Stimulated activated CD8-positive, alpha-beta memory T cell treated with anti-CD3 and anti-CD28 coated beads, Interleukin-7, amount 100 ng/mL, for 1 hour (primary cell): ENCODE results near the gene CLDN6.

Source experiments
- DNase-seq, 2 donors: peaks; one replicate each; pipeline ENCODE4 v3.0.0-alpha.2; 2020; ENCODE audit warnings: low read depth in 2 of 2

The CLDN6 gene

DNA sequence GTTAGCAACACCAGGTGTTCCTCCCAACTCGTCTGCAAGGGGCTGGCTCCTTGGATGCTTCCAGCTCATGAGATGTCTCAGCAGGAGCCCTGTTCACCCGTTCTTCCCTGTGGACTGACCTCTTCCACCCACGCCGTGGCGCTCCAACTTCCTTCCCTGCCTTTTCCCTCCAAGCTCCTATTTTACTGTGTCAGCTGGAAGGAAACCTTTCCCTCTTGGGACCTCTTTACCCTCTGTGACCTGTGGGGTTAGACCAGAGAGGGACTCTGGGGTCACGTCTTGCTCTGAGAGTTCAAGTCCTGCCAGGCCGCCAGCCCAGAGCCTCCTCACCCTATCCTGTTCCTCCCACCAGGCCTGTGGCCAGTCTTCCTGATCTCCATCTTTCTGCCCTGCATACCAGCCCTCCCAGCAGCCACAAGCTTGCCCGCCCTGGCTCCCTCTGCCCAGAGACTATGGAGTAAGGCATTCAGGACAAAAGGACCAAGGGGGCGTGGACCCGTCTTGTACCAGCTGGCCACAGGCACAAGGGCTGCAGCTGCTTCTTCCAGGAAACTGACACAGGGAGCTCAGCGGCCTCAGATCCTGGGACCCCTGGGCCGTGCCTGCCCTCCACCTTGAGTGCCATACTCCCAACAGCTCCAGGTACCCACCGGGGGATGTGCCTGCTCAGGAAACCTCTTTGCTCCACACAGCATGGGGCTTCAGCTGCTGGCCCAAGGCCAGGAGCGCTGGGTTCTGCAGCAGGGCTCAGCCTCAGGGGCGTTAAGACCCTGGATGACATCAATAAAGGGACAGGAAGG is 45.8 kb downstream of the CLDN6 start:
- DNase-seq, result no peak

DNA sequence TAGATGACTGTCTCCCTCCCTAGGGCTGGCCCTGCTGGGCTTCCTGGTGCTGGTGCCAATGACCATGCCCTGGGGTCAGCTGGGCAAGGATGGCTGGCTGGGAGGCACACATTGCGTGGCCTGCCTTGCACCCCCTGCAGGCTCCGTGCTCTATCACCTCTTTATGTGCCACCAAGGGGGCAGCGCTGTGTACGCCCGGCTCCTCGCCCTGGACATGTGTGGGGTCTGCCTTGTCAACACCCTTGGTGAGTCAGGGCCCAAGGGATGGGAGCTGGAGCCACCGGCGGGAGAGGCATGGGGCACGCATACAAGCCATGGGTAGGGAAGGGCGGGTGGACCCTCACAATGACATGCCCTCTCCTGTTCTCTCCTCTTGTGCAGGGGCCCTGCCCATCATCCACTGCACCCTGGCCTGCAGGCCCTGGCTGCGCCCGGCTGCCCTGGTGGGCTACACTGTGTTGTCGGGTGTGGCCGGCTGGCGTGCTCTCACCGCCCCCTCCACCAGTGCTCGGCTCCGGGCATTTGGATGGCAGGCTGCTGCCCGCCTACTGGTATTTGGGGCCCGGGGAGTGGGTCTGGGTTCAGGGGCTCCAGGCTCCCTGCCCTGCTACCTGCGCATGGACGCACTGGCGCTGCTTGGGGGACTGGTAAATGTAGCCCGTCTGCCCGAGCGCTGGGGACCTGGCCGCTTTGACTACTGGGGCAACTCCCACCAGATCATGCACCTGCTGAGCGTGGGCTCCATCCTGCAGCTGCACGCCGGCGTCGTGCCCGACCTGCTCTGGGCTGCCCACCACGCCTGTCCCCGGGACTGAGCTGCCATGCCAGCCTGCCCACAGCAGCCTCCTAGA is 46.6 kb downstream of the CLDN6 start:
- DNase-seq, result no peak

DNA sequence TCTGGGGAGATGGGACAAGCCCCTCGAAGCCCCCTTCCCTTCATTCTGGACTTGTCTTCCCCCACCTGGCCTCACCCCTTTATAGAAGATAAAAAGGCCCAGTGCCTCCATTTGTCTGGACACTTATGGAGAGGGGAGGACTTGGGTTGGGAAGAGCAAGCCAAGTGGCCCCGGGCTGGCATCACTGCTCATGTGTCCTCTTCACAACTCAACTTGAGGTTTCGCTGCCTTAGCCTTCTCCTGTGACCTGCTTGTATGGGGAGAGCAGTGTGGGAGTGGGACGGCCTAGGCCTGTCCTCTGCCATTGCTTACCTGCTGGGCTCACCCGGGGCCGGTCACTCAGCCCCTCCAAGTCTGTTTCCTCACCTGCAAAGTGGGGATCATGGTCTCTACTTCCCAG is 47.4 kb downstream of the CLDN6 start:
- DNase-seq, result no peak

DNA sequence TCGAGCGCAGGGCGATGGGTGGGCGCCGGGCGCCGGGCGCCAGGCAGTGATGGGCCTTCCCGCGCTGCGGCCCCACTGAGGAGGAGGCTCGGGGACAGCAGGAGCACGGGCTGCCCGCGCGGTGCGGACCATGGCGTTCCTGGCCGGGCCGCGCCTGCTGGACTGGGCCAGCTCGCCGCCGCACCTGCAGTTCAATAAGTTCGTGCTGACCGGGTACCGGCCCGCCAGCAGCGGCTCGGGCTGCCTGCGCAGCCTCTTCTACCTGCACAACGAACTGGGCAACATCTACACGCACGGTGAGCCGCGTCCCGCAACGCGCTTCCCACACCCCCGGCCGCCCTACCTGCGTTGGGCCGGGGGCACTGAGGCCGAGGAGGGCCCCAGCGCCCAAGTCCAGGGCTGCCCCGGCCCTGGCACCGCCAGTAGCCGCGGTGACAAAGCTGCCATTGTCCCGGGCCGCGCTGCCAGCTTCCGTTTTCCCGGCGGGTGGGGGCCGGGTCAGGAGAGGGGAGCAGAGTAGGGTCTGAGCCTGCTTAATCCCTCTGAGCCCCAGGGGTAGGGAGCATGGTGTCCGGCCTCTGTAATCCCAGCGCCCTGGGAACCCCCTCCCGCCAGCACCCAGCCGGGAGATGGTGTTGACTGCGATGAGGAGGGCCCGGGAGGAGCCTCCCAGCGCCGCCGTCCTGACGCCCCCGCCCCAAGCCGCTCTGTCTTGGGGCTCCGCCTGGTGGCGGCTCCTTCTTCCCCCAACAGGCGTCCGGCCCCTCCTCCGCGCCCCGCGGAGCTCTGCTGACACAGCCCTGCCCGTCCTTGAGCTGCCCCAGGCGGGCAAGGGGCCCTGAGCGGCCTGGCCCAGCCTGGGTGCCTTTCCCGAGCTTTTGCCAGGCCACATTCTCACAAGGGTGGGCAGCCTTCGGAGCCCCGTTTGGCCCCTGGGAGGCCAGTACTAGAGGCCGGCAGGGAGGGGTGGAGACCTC is 48.1 kb downstream of the CLDN6 start:
- no peak for DNase-seq

DNA sequence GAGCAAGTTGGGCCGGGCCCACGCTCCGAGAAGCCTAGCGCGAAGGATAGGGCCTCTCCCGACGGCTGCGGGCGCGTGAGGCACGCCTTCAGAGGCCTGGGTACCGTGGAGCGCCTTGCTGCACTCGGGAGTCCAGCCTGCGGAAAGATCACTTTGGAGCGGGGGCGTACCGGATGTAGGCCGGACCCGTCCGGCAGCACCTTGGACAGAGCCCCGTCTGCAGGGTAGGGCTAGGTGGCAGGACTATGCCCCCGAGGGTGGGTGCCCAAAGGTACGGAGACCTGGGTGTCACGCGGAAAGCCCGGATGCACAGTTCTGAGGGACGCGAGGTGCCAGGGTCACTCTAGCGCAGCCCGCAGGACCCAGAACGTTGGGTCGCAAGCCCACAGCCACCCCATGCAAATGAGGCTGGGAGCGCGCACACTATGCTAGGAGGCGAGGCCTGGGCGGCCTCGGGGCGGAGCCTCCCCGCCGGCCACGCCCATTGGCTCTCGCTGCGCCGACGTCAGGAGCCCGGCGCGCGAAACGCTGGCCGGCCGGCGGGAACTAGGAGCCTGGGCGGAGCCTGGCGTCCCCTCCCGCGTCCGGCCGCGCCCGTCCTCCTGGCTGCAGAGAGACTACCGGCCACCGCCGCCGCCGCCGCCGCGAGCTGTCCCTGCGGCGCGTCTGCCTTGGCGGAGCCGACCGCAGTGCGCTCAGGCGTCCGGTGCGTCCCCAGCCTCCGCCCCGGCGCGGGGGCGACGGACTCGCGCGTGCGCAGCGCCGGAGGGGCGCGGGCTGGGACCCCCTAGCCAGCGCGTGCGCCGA is 49.0 kb downstream of the CLDN6 start, which contains the start of gene PAQR4:
PAQR4 (plus strand) TSS at position 611 of the 807 bp plus-strand sequence. CDS start 327 bp downstream, outside the sequence.
- peak; percentile 48 to 49 for DNase-seq

DNA sequence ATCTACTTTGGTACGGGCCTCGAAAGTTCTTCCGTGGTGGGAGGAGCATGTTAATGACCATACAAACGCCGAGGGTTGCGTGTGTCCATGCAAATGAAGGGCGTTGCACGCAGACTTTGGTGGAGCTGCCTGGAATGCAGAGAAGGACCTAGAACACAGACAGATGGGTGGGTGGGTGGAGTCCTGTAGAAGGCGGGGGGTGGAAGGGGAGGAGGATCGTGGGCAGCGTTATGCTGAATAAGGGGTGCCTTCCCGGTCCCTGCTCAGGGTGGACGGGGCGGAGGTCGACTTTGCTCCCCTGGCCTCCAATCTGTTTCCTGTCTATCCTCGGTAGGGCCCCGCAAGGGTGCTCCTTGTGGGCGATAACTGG is 49.6 kb downstream of the CLDN6 start:
- DNase-seq, result no peak

DNA sequence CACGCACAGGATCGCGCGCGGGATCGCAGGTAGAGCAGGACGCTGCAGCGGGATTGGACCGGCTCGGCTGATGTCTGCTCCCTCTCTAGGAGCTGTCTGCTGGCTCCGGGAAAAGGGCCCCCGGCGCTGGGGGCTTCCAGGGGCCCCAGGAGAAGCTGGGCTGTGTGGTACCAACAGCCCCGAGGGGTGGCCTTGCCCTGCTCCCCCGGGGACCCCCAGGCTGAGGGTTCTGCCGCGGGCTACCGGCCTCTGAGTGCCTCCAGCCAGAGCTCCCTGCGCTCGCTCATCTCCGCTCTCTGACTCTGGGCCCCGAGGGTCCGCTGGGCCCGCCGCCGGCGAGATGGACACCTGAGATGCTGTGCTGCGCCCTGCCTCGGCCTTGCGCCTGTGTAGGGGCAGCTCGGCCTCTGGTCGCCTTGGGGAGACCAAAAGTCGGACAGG is 50.2 kb downstream of the CLDN6 start:
- no peak for DNase-seq

DNA sequence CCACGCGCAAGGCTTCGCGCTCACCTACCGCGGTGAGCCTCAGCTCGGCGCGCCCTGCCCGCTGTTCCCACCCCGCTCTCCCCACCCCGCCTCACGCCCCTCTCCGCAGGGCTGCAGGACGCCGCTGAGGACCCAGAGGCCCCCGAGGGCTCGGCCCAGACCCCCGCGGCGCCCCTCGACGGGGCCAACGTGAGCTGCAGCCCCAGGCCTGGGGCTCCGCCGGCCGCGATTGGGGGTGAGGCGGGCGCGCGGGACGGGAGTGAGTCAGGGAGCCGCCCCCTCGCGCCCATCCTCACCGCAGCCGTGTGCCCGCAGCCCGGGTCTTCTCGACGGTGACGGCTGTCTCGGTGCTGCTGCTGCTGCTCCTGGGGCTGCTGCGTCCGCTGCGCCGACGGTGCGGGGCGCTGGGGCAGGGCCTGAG is 50.8 kb downstream of the CLDN6 start:
- no peak for DNase-seq

DNA sequence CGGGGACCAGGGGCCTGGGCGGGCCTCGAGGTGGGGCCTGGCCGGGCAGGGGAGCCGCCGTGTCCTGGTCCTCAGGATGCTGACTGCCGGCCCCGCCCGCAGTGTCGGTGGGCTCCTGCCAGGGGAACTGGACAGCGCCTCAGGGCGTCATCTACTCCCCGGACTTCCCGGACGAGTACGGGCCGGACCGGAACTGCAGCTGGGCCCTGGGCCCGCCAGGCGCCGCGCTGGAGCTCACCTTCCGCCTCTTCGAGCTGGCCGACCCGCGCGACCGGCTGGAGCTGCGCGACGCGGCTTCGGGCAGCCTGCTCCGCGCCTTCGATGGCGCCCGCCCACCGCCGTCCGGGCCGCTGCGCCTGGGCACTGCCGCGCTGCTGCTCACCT is 51.2 kb downstream of the CLDN6 start:
- DNase-seq, result no peak

DNA sequence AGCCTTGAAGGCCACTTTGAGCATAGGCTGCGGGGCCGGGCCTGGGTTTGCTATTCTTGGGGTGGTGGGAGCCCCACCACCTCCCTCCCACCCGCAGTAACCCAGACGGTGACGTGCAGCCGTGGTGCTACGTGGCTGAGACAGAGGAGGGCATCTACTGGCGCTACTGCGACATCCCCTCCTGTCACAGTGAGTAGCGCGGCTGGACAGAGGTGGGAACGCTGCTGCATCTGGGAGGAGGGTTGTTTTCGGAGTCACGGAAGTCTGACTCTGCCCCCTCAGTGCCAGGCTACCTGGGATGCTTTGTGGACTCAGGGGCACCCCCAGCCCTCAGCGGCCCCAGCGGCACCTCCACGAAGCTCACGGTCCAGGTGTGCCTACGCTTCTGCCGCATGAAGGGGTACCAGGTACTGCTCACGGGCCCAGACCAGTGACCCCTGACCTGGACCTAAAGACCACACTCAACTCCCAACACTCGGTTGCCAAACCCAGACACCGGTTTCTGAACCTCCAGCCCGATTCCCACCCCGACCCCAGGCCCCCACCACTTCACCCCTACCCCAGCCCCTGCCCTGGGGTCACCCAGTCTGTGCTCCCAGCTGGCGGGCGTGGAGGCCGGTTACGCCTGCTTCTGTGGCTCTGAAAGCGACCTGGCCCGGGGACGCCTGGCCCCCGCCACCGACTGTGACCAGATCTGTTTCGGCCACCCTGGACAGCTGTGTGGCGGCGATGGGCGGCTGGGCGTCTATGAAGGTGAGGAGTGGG is 51.8 kb downstream of the CLDN6 start:
- no peak for DNase-seq
